Measurements from ENCODE around the gene HNRNPUL1.

GRCh38 chr19:41221514-41222205, 42.5 kb upstream of the HNRNPUL1 start:
- no peak for TF ChIP-seq POLR2AphosphoS5 (IDR thresholded peaks at IDR 0.05; ENCODE audit: borderline replicate concordance, low read depth, low read length)
- TF ChIP-seq EZH2 (IDR thresholded peaks at IDR 0.05), result no peak
